ENCODE results near the gene ATG7.

DNA sequence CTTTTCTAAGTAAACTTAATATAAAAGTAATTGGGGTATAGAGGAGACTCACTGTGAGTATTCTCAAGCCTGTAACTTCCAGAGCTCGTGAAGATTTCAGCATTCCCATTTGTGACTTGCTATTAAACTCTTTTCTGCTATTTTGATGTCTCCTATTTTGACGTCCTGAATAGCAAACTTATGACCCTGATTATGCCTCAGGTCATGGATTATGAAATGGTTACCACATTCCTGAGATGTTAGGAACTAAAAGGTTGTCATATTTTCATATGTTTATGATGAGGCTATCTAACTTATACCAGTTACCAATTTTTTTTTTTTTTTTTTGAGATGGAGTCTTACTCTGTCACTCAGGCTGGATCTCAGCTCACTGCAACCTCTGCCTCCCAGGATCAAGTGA is 105.5 kb downstream of the ATG7 start:
- TF ChIP-seq EZH2 (IDR thresholded peaks at IDR 0.05) (no peak), MAX (IDR thresholded peaks at IDR 0.05) (no peak), POLR2AphosphoS5 (IDR thresholded peaks at IDR 0.05; ENCODE audit: low read depth, low read length) (no peak), POLR2A (IDR thresholded peaks at IDR 0.05; ENCODE audit: borderline replicate concordance, extremely low read depth, insufficient read depth, insufficient read length) (no peak)
- TF ChIP-seq, protein P1, sequence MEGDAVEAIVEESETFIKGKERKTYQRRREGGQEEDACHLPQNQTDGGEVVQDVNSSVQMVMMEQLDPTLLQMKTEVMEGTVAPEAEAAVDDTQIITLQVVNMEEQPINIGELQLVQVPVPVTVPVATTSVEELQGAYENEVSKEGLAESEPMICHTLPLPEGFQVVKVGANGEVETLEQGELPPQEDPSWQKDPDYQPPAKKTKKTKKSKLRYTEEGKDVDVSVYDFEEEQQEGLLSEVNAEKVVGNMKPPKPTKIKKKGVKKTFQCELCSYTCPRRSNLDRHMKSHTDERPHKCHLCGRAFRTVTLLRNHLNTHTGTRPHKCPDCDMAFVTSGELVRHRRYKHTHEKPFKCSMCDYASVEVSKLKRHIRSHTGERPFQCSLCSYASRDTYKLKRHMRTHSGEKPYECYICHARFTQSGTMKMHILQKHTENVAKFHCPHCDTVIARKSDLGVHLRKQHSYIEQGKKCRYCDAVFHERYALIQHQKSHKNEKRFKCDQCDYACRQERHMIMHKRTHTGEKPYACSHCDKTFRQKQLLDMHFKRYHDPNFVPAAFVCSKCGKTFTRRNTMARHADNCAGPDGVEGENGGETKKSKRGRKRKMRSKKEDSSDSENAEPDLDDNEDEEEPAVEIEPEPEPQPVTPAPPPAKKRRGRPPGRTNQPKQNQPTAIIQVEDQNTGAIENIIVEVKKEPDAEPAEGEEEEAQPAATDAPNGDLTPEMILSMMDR (IDR thresholded peaks at IDR 0.05 in 2 of 3, conservative IDR thresholded peaks at IDR 0.05 in 1 of 3; ENCODE audit: borderline replicate concordance in 1 of 3, insufficient read depth in 1 of 3, low read depth in 2 of 3, low read length in 2 of 3), result no peak

Data from HCT116 (cell line).